ENCODE results near the gene IGFALS. TPM values are rescaled to one million over a fixed set of nuclear protein-coding genes. Genes with fewer than 3 reads are reported as not detected.

Gene IGFALS
- total and polyA plus RNA-seq, 7 donors, result 0.46 to 2.2 (median 1.2) TPM

DNA sequence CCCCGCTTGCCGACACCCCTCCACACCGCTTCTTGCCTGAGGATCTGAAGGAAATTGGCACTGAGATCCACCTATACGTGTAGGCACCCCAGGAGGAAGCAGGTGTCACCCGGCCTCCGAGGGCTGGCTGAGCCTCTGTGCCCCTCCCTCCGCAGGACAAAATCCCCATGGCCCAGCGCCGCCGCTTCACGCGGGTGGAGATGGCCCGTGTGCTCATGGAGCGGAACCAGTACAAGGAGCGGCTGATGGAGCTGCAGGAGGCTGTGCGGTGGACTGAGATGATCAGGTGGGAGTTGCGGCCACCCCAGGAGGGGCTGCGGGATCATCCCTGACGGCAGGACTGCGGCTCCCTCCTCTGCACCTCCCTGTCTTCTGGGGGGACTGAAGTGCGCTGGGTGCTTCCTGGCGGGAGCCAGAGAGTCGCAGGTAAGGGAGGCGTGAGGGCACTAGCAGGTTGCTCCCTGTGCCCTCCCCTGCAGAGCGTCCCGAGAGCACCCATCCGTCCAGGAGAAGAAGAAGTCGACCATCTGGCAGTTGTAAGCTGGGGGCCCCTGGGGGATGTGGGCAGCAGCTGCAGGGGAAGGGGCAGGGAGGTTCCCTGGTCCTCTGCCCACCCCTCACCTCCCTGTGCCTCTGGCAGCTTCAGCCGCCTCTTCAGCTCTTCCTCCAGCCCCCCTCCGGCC lies 31.2 kb downstream of the IGFALS start:
- Histone ChIP-seq H3K27ac (no peak overlapping the region), H3K36me3 (peaks cover 40 to 91% (median 68%) of the 10 kb centered on the region in 4 donors), H3K9me3 (no peaks in the 10 kb centered on the region), H3K4me3 (no peak overlapping the region), H3K27me3 (no peaks in the 10 kb centered on the region), H3K4me1 (no peaks in the 10 kb centered on the region)
- WGBS, 2 donors, result 92 to 94% methylated on average over 30 of the region's 30 CpGs
- TF ChIP-seq POLR2AphosphoS5 (IDR thresholded peaks at IDR 0.05) (no peak), EP300 (IDR thresholded peaks at IDR 0.05) (no peak), POLR2A (IDR thresholded peaks at IDR 0.05) (no peak)
- TF ChIP-seq, protein P1, sequence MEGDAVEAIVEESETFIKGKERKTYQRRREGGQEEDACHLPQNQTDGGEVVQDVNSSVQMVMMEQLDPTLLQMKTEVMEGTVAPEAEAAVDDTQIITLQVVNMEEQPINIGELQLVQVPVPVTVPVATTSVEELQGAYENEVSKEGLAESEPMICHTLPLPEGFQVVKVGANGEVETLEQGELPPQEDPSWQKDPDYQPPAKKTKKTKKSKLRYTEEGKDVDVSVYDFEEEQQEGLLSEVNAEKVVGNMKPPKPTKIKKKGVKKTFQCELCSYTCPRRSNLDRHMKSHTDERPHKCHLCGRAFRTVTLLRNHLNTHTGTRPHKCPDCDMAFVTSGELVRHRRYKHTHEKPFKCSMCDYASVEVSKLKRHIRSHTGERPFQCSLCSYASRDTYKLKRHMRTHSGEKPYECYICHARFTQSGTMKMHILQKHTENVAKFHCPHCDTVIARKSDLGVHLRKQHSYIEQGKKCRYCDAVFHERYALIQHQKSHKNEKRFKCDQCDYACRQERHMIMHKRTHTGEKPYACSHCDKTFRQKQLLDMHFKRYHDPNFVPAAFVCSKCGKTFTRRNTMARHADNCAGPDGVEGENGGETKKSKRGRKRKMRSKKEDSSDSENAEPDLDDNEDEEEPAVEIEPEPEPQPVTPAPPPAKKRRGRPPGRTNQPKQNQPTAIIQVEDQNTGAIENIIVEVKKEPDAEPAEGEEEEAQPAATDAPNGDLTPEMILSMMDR (IDR thresholded peaks at IDR 0.05), result no peak
- intact Hi-C loops (cut with DNase I), result no loop called here
- no peak for DNase-seq

DNA sequence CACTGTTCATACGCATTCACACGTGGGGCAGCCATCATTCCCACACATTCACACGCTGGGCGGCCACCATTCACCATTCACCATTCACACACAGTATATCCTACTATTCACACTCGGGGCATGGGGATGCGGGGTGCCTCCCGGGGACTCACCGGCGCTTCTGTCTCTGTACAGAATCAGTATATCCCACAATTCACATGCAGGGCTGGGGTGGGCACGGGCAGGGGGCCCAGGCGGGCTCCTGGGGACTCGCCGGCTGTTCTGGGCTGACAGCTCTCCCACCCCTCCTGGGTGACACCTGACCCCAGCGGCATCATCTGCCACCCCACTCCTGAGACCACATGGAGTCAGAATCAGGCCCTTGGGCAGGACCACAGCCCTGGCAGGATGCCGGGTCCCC lies 31.8 kb downstream of the IGFALS start:
- Histone ChIP-seq H3K27ac (no peak overlapping the region), H3K36me3 (peaks cover 34 to 89% (median 62%) of the 10 kb centered on the region in 4 donors), H3K4me3 (no peak overlapping the region), H3K4me1 (no peaks in the 10 kb centered on the region), H3K9me3 (no peaks in the 10 kb centered on the region), H3K27me3 (no peaks in the 10 kb centered on the region)
- TF ChIP-seq, protein P1 (IDR thresholded peaks at IDR 0.05), result no peak
- TF ChIP-seq EP300 (IDR thresholded peaks at IDR 0.05), result no peak
- no peak for DNase-seq
- intact Hi-C loops (cut with DNase I), result no loop called here
- WGBS, 2 donors, result 95 to 96% methylated on average over 15 of the region's 15 CpGs

DNA sequence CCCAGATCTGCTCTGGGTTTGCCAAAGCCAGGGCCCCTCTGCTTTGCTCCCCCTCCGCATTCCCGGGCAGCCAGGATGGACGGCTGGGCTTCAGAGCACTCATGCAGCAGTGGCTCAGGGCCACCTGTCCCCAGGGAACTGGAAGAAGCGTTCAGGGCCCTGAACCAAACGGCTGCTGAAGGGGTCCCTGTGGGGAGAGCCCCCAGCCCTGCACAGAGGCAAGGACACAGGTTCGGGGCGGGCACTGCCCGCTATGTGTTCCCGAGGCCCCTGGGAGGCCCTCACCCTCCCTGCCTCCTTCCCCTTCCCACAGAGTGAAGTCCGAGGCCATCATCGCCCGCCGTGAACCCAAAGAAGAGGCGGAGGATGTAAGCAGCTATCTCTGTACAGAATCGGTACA lies 32.6 kb downstream of the IGFALS start:
- Histone ChIP-seq H3K9me3 (no peaks in the 10 kb centered on the region), H3K27ac (no peak overlapping the region), H3K4me3 (no peak overlapping the region), H3K4me1 (no peaks in the 10 kb centered on the region), H3K27me3 (no peaks in the 10 kb centered on the region), H3K36me3 (peaks cover 30 to 81% (median 54%) of the 10 kb centered on the region in 4 donors)
- no peak for DNase-seq
- intact Hi-C loops (cut with DNase I), result no loop called here
- no peak for TF ChIP-seq POLR2AphosphoS5 (IDR thresholded peaks at IDR 0.05)
- TF ChIP-seq, protein P1 (IDR thresholded peaks at IDR 0.05), result no peak
- no peak for TF ChIP-seq EP300 (IDR thresholded peaks at IDR 0.05)
- TF ChIP-seq POLR2A (IDR thresholded peaks at IDR 0.05), result no peak
- WGBS, 2 donors, result 93 to 96% methylated on average over 15 of the region's 15 CpGs

DNA sequence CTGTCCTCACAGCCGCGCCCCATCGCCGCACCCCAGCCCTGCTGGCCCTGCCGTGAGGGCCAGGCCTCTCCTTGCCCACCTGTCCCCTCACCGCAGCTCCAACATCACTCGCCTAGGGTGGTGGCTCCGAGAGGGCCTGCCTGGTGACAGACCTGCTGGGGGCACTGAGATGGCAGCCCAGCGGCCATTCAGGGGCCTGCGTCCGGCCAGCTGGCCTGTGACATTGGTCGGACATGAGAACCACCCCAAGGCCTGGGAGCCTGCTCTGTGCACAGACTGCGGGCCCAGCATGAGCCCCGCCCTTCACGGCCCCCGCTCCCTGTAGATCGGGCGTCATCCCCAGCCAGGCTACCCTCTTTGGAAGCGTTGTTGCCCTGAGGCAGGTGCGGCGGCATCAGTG lies 34.0 kb downstream of the IGFALS start:
- no peaks in the 10 kb centered on the region for H3K4me1 ChIP-seq
- H3K27me3 ChIP-seq, result no peaks in the 10 kb centered on the region
- peaks cover 19 to 73% (median 45%) of the 10 kb centered on the region in 4 donors for H3K36me3 ChIP-seq
- no peaks in the 10 kb centered on the region for H3K9me3 ChIP-seq
- 93% methylated on average over 21 of the region's 21 CpGs for WGBS, 2 donors
- no peak overlapping the region for H3K4me3 ChIP-seq
- TF ChIP-seq, protein P1 (IDR thresholded peaks at IDR 0.05), result no peak
- TF ChIP-seq POLR2A (IDR thresholded peaks at IDR 0.05) (no peak), EP300 (IDR thresholded peaks at IDR 0.05) (no peak), POLR2AphosphoS5 (IDR thresholded peaks at IDR 0.05) (no peak)
- DNase-seq, result no peak
- H3K27ac ChIP-seq, result no peak overlapping the region
- intact Hi-C loops (cut with DNase I), result no loop called here

GRCh38 chr16:1758923-1759322 lies 34.6 kb downstream of the IGFALS start:
- H3K27ac ChIP-seq, result no peak overlapping the region
- peaks cover 13 to 73% (median 42%) of the 10 kb centered on the region in 4 donors for H3K36me3 ChIP-seq
- H3K4me3 ChIP-seq, result no peak overlapping the region

More at GRCh38 chr16:1758923-1759322, 34.6 kb downstream of the IGFALS start:
- H3K9me3 ChIP-seq, result no peaks in the 10 kb centered on the region
- H3K4me1 ChIP-seq, result no peaks in the 10 kb centered on the region
- no peak for DNase-seq
- 92 to 94% methylated on average over 18 of the region's 18 CpGs for WGBS, 2 donors
- TF ChIP-seq, protein P1 (IDR thresholded peaks at IDR 0.05), result no peak
- intact Hi-C loops (cut with DNase I), result no loop called here
- H3K27me3 ChIP-seq, result no peaks in the 10 kb centered on the region

All from sigmoid colon (tissue), 7 donors.